Upper lobe of left lung (tissue), 6 donors: ENCODE data around the gene POLR1B. TPM values are rescaled to one million over a fixed set of nuclear protein-coding genes. Genes with fewer than 3 reads are reported as not detected.

Source experiments
- ATAC-seq, 2 donors: fragments of 200-7000 bp; cut with Tn5 transposase; one replicate each; pipeline ENCODE4 v1.9.1; 2022; ENCODE audit warnings: mild to moderate bottlenecking in 2 of 2, moderate library complexity in 2 of 2; ENCODE audit not compliant: low FRiP score in 2 of 2
- DNase-seq, 2 donors: peaks; one replicate each; pipeline ENCODE4 v3.0.0-alpha.2; 2019 to 2020
- H3K27ac ChIP-seq, 4 donors: fragments of 200-600 bp; sonication (generic); one replicate each; pipeline ENCODE4 v1.5.1; 2016 to 2019
- H3K27me3 ChIP-seq, 4 donors: fragments of 200-600 bp; sonication (generic); one replicate each; pipeline ENCODE4 v1.5.1; 2017 to 2019
- H3K36me3 ChIP-seq, 4 donors: fragments of 200-600 bp; sonication (generic); one replicate each; pipeline ENCODE4 v1.5.1; 2016 to 2019
- H3K4me1 ChIP-seq, 4 donors: fragments of 200-600 bp; sonication (generic); one replicate each; pipeline ENCODE4 v1.5.1; 2018 to 2019
- H3K4me3 ChIP-seq, 4 donors: fragments of 200-600 bp; sonication (generic); one replicate each; pipeline ENCODE4 v1.5.1; 2017 to 2019; ENCODE audit warnings: mild to moderate bottlenecking in 2 of 4, moderate library complexity in 1 of 4
- H3K9me3 ChIP-seq, 4 donors: fragments of 200-600 bp; sonication (generic); one replicate each; pipeline ENCODE4 v1.5.1; 2018 to 2019
- EP300 ChIP-seq, 4 donors: sonication (generic); formaldehyde crosslinking; IDR thresholded peaks; one replicate each; pipeline ENCODE4 v1.5.1; 2017; ENCODE audit warnings: antibody characterized with exemption in 4 of 4, control low read depth in 2 of 4
- POLR2A ChIP-seq, 4 donors: fragments of 450-650 bp; IDR thresholded peaks; one replicate each; pipeline ENCODE4 v1.5.1; 2016 to 2017; ENCODE audit warnings: antibody characterized with exemption in 4 of 4, mild to moderate bottlenecking in 2 of 4
- POLR2AphosphoS5 ChIP-seq, 2 donors: sonication (generic); formaldehyde crosslinking; IDR thresholded peaks; one replicate each; pipeline ENCODE4 v1.5.1; 2017; ENCODE audit warnings: antibody characterized with exemption in 2 of 2
- WGBS, 2 donors: methylation state at CpG; one replicate each; pipeline ENCODE4 v1.1.5; 2017 to 2018; 5-methylcytosine and 5-hydroxymethylcytosine counted together
- total RNA-seq, 6 donors: library from RNA; depleted of rRNA in 4 of 6; stranded (reverse); fragments of >200 nt in 4 of 6; gene quantifications; one replicate each; pipeline versions ENCODE4 v1.1.0 to v1.2.1, GENCODE V29; 2016 to 2021
- TF ChIP-seq, protein P1 (sequence below), 6 experiments: fragments of 450-650 bp in 4 of 6; fragments of 200-600 bp in 2 of 6; sonication (generic) in 2 of 6; IDR thresholded peaks; one replicate each; pipeline ENCODE4 v1.5.1; 2016 to 2019; ENCODE audit warnings: antibody characterized with exemption in 6 of 6
- donor health status: DM: no; HTN: no; CAD: no; lungs with moderate emphysema.
- donor health status: DM: no; HTN: yes; CAD: no; lungs with severe emphysema.

The POLR1B gene
- total RNA-seq, 6 donors from 2014 or later, result 6.7 to 22.5 (median 14.6) TPM

DNA sequence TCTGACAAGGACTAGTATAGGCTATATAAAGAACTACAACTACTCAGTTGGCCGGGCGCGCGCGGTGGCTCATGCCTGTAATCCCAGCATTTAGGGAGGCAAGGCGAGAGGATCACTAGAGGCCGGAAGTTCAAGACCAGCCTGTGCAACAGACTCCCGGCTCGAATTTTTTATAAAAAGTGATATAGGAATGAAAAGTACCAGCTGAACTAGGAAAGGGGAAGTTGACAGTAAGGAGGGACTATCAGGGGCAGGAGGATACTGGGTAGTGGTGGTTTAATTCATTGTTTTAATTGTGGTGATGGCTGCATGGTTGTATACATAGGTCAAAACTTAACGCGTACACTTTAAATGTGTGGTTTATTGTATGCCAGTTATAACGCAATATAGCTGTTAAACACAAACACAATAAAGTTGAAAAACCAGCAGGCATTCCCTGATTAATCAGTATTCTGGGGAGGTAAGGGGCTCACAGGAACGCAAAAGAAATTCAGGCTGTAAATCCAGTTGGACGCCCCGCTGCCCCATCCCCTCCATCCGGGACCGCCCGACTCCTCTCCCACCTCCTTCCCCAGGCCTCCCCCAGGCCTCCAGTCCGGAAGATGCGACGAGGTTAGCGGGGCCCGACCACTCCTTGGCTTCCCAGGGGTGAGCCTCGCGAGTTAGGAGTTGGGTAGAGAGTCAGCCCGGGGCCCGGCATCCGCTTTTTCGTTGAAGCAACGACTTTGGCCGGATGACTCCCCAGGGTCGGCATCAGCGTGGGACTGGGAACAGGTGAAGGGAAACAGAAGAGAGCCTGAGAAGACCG is 746 bp upstream of the POLR1B start:
- ATAC-seq, result peak; percentile 93
- peak overlapping the region; percentile 86 to 93 (median 92) for H3K27ac ChIP-seq
- TF ChIP-seq, protein P1, sequence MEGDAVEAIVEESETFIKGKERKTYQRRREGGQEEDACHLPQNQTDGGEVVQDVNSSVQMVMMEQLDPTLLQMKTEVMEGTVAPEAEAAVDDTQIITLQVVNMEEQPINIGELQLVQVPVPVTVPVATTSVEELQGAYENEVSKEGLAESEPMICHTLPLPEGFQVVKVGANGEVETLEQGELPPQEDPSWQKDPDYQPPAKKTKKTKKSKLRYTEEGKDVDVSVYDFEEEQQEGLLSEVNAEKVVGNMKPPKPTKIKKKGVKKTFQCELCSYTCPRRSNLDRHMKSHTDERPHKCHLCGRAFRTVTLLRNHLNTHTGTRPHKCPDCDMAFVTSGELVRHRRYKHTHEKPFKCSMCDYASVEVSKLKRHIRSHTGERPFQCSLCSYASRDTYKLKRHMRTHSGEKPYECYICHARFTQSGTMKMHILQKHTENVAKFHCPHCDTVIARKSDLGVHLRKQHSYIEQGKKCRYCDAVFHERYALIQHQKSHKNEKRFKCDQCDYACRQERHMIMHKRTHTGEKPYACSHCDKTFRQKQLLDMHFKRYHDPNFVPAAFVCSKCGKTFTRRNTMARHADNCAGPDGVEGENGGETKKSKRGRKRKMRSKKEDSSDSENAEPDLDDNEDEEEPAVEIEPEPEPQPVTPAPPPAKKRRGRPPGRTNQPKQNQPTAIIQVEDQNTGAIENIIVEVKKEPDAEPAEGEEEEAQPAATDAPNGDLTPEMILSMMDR (IDR thresholded peaks at IDR 0.05), result no peak
- no peak for TF ChIP-seq EP300 (IDR thresholded peaks at IDR 0.05)
- peak in 1 of 2 donors; percentile 36 for TF ChIP-seq POLR2AphosphoS5 (IDR thresholded peaks at IDR 0.05)
- peak in 3 of 4 donors; percentile 23 to 70 (median 48) for TF ChIP-seq POLR2A (IDR thresholded peaks at IDR 0.05)
- H3K9me3 ChIP-seq, result no peaks in the 10 kb centered on the region
- H3K4me3 ChIP-seq, result peak overlapping the region; percentile 76 to 99 (median 97)
- peak in 1 of 2 donors; percentile 87 for DNase-seq
- peaks cover 11 to 27% (median 14%) of the 10 kb centered on the region in 4 donors for H3K4me1 ChIP-seq
- H3K27me3 ChIP-seq, result no peaks in the 10 kb centered on the region
- H3K36me3 ChIP-seq, result peaks cover 0 to 5% (median 0%) of the 10 kb centered on the region in 4 donors
- WGBS, 2 donors, result 15 to 32% methylated on average over 16 to 34 of the region's 34 CpGs

- peak overlapping the region; percentile 76 to 99 (median 97) for H3K4me3 ChIP-seq
- TF ChIP-seq, protein P1 (IDR thresholded peaks at IDR 0.05), result no peak
- no peak for TF ChIP-seq POLR2AphosphoS5 (IDR thresholded peaks at IDR 0.05)
- TF ChIP-seq POLR2A (IDR thresholded peaks at IDR 0.05), result no peak
- no peak for TF ChIP-seq EP300 (IDR thresholded peaks at IDR 0.05)
- WGBS, 2 donors, result 6% methylated on average over 18 of the region's 18 CpGs
- H3K27me3 ChIP-seq, result no peaks in the 10 kb centered on the region
- DNase-seq (no peak), ATAC-seq (no peak)
- peak overlapping the region in 2 of 4 donors; percentile 86 to 93 for H3K27ac ChIP-seq
- H3K36me3 ChIP-seq, result peaks cover 0 to 13% (median 3%) of the 10 kb centered on the region in 4 donors
- no peaks in the 10 kb centered on the region for H3K9me3 ChIP-seq
- peaks cover 17 to 31% (median 20%) of the 10 kb centered on the region in 4 donors for H3K4me1 ChIP-seq
These were observed 858 bp downstream of the POLR1B start for GRCh38 chr2:112542984-112543661.

DNA sequence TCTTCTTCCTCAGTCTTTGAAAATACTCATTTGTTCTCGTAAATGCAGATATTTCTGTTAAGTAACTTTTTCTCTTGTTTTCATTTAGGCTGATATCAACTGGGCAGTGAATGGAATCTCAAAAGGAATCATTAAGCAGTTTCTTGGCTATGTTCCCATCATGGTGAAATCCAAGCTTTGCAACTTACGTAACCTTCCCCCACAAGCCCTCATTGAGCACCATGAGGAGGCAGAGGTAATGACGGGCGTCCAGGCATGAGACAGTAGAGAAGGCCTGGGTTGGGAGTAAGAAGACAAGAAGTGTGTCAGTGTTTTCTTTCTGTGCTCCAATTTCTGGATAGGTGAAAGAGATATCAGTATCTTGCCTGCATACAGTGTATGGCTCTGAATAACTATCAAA is 5.1 kb downstream of the POLR1B start:
- Histone ChIP-seq H3K27ac (peak overlapping the region in 1 of 4 donors; percentile 13), H3K36me3 (peaks cover 8 to 54% (median 22%) of the 10 kb centered on the region in 4 donors)
- ATAC-seq, result peak in 1 of 2 donors; percentile 32

DNA sequence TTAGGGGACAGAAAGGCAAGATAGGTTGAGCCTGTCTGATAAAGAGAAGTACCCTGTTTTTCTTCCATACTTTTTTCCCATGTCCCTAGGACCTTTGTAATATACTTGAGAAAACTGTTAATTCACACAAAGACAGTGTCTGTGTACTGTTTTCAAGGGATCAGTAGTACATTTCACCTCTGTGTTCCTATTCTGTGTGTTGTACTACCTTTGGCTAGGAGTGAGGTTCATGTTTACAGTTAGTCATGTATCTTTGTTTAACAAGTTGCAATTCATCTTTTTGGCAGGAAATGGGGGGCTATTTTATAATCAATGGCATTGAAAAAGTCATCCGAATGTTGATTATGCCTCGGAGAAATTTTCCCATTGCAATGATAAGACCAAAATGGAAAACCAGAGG is 6.7 kb downstream of the POLR1B start:
- Histone ChIP-seq H3K36me3 (peaks cover 8 to 71% (median 39%) of the 10 kb centered on the region in 4 donors), H3K4me1 (peaks cover 5 to 11% (median 6%) of the 10 kb centered on the region in 4 donors), H3K27ac (no peak overlapping the region), H3K4me3 (no peak overlapping the region), H3K9me3 (no peaks in the 10 kb centered on the region), H3K27me3 (no peaks in the 10 kb centered on the region)
- 94% methylated on average over 2 of the region's 2 CpGs for WGBS, 2 donors
- no peak for TF ChIP-seq POLR2AphosphoS5 (IDR thresholded peaks at IDR 0.05)
- no peak for TF ChIP-seq EP300 (IDR thresholded peaks at IDR 0.05)
- TF ChIP-seq POLR2A (IDR thresholded peaks at IDR 0.05), result no peak
- TF ChIP-seq, protein P1 (IDR thresholded peaks at IDR 0.05), result no peak
- ATAC-seq (no peak), DNase-seq (no peak)

More for the DNA sequence above, 5.1 kb downstream of the POLR1B start:
- no peaks in the 10 kb centered on the region for H3K9me3 ChIP-seq
- WGBS, 2 donors, result 46 to 51% methylated on average over 4 of the region's 4 CpGs
- no peaks in the 10 kb centered on the region for H3K27me3 ChIP-seq
- peak in 1 of 2 donors; percentile 64 for DNase-seq
- H3K4me1 ChIP-seq, result peaks cover 14 to 22% (median 19%) of the 10 kb centered on the region in 4 donors
- no peak overlapping the region for H3K4me3 ChIP-seq
- TF ChIP-seq EP300 (IDR thresholded peaks at IDR 0.05), result no peak
- TF ChIP-seq, protein P1 (IDR thresholded peaks at IDR 0.05), result no peak
- TF ChIP-seq POLR2AphosphoS5 (IDR thresholded peaks at IDR 0.05), result peak; percentile 15 to 28
